H1 (cell line): ENCODE results near the gene MRPL28. TPM values are rescaled to one million over a fixed set of nuclear protein-coding genes. Genes with fewer than 3 reads are reported as not detected.
A peak's percentile ranks its signal among the peaks of the same experiment; 100 is the strongest.

ENCODE experiments used
- CEBPB ChIP-seq: IDR thresholded peaks from 2 replicates; pipeline ENCODE4 v1.6.1; 2012; ENCODE audit warnings: low read depth, low read length
- CHD2 ChIP-seq: IDR thresholded peaks from 2 replicates; pipeline ENCODE4 v1.6.1; 2012; ENCODE audit warnings: low read length, improper control_type of control experiment
- CHD7 ChIP-seq: fragments of 300-600 bp; sonication (generic); IDR thresholded peaks from 2 replicates; pipeline ENCODE4 v1.7.1; 2012; ENCODE audit warnings: low read length, moderate library complexity, mild to moderate bottlenecking, inconsistent platforms; ENCODE audit not compliant: insufficient replicate concordance
- EGR1 ChIP-seq: IDR thresholded peaks from 2 replicates; pipeline ENCODE4 v1.6.1; 2011; ENCODE audit warnings: low read depth, low read length, borderline replicate concordance
- GABPA ChIP-seq: IDR thresholded peaks from 2 replicates; pipeline ENCODE4 v1.6.1; 2011; ENCODE audit warnings: mild to moderate bottlenecking, low read length, moderate library complexity, borderline replicate concordance; ENCODE audit not compliant: insufficient read depth
- POLR2AphosphoS5 ChIP-seq: IDR thresholded peaks from 2 replicates; pipeline ENCODE4 v1.6.1; 2011; ENCODE audit warnings: low read depth, low read length
- RNF2 ChIP-seq: fragments of 200-900, 300-1000 bp; sonication (generic); IDR thresholded peaks from 2 replicates; pipeline ENCODE4 v1.7.1; 2016; ENCODE audit warnings: borderline replicate concordance, low read depth, mild to moderate bottlenecking, antibody characterized with exemption, low read length; ENCODE audit not compliant: poor library complexity, severe bottlenecking; ENCODE audit errors: missing control alignments
- SIN3A ChIP-seq, 2 experiments: IDR thresholded peaks in 1 of 2; conservative IDR thresholded peaks in 1 of 2; 2 replicates each; pipeline ENCODE4 v1.6.1; 2011 to 2012; ENCODE audit warnings: low read length in 2 of 2, improper control_type of control experiment in 1 of 2, low read depth in 1 of 2, mild to moderate bottlenecking in 1 of 2
- SP1 ChIP-seq: IDR thresholded peaks from 2 replicates; pipeline ENCODE4 v1.6.1; 2011; ENCODE audit warnings: low read depth, low read length
- SP2 ChIP-seq: IDR thresholded peaks from 2 replicates; pipeline ENCODE4 v1.6.1; 2012; ENCODE audit warnings: mild to moderate bottlenecking, low read length, inconsistent platforms
- TBP ChIP-seq: IDR thresholded peaks from 2 replicates; pipeline ENCODE4 v1.6.1; 2011; ENCODE audit warnings: low read depth, low read length, improper control_type of control experiment
- YY1 ChIP-seq: IDR thresholded peaks from 2 replicates; pipeline ENCODE4 v1.6.1; 2011; ENCODE audit warnings: low read depth, mild to moderate bottlenecking, low read length
- polyA plus RNA-seq, 7 experiments: library from polyadenylated mRNA; depleted of rRNA in 3 of 7; stranded (reverse) in 5 of 7; unstranded in 2 of 7; fragments of >200 nt in 5 of 7; fragments of 200-250 nt in 2 of 7; gene quantifications; 1 replicate in 5 of 7; 2 replicates in 1 of 7; 4 replicates in 1 of 7; pipeline versions ENCODE4 v1.2.1 to v1.2.3, GENCODE V29; 2011 to 2013; ENCODE audit warnings: missing spikeins in 2 of 7, mixed read lengths in 2 of 7
- total RNA-seq: library from RNA; stranded (reverse); fragmentation: NEBNext Ultra II Directional; extraction: Animal tissue kit (Norgen Biotek cat#: 25700); gene quantifications from 2 replicates; pipeline ENCODE4 v1.2.1, GENCODE V29; 2021

The MRPL28 gene
- total and polyA plus RNA-seq, 2 of the 8 experiments (the other 6 are each of a cell fraction or from before 2014, with no cell fraction given): 88.9 to 188 TPM

- TF ChIP-seq CHD7 (no peak), TBP (0 out of 2 replicates have a peak, but pooled peaks have one; percentile 19), RNF2 (no peak), SP1 (peak; percentile 93), SP2 (peak; percentile 69), YY1 (peak; percentile 69; the same call in 1 of the 2 replicates), CEBPB (no peak), EGR1 (peak; percentile 44; the same call in 1 of the 2 replicates), GABPA (peak; percentile 96), SIN3A (conservative IDR thresholded peaks at IDR 0.05 in 1 of 2, IDR thresholded peaks at IDR 0.05 in 1 of 2; ENCODE audit: low read depth in 1 of 2, low read length in 2 of 2) (peak in 1 of 2 experiments; percentile 43; a peak in 1 of 4 replicates), CHD2 (peak; percentile 88), POLR2AphosphoS5 (no peak; the same call in 1 of the 2 replicates)
Measured at GRCh38 chr16:370443-370842, at the start of gene MRPL28 (continued).
